HG02571 (cell line): ENCODE measurements around the gene FCF1.
"Not testable (repeated sequence)": the region's sequence is repeated elsewhere in the genome, so short reads cannot be mapped to it uniquely, and the experiment has no call there.

ENCODE experiments used
- ATAC-seq: cut with Tn5 transposase; IDR thresholded peaks from one replicate; pipeline ENCODE4 v1.9.1; 2021; ENCODE audit warnings: mild to moderate bottlenecking, moderate library complexity; ENCODE audit not compliant: unreplicated experiment

Gene FCF1

GRCh38 chr14:74697976-74698375, 15.0 kb upstream of the FCF1 start:
- no peak for ATAC-seq

GRCh38 chr14:74698465-74698864, 14.5 kb upstream of the FCF1 start:
- no peak for ATAC-seq

GRCh38 chr14:74702293-74702692, 10.7 kb upstream of the FCF1 start:
- ATAC-seq: no peak

GRCh38 chr14:74703043-74703442, 9.9 kb upstream of the FCF1 start:
- no peak for ATAC-seq

GRCh38 chr14:74704656-74705055, 8.3 kb upstream of the FCF1 start:
- ATAC-seq: no peak

- ATAC-seq: no peak
Observed at GRCh38 chr14:74705613-74706500, 7.1 kb upstream of the FCF1 start.

- ATAC-seq: no peak
Observed at GRCh38 chr14:74710480-74710879, 2.5 kb upstream of the FCF1 start.

GRCh38 chr14:74711651-74712050, 1.3 kb upstream of the FCF1 start:
- ATAC-seq: no peak

- ATAC-seq: no peak
Observed at GRCh38 chr14:74713395-74713735, 421 bp downstream of the FCF1 start.

- ATAC-seq: no peak
Observed at GRCh38 chr14:74720526-74720925, 7.6 kb downstream of the FCF1 start.

- no peak for ATAC-seq
Observed at GRCh38 chr14:74723134-74723533, 10.2 kb downstream of the FCF1 start.

- ATAC-seq: no peak
Observed at GRCh38 chr14:74732387-74732786, 19.4 kb downstream of the FCF1 start.

- no peak for ATAC-seq
Observed at GRCh38 chr14:74733221-74733620, 20.3 kb downstream of the FCF1 start.

- no peak for ATAC-seq
Observed at GRCh38 chr14:74735125-74735524, 22.2 kb downstream of the FCF1 start.

GRCh38 chr14:74737753-74738325, 24.9 kb downstream of the FCF1 start:
- ATAC-seq: no peak

GRCh38 chr14:74739293-74740030, 26.5 kb downstream of the FCF1 start:
- ATAC-seq: no peak

GRCh38 chr14:74747237-74747636, 34.3 kb downstream of the FCF1 start:
- no peak for ATAC-seq

GRCh38 chr14:74754157-74754556, 41.2 kb downstream of the FCF1 start:
- no peak for ATAC-seq

- ATAC-seq: no peak
Observed at GRCh38 chr14:74754899-74755298, 42.0 kb downstream of the FCF1 start.

- ATAC-seq: no peak
Observed at GRCh38 chr14:74756326-74756725, 43.4 kb downstream of the FCF1 start.

GRCh38 chr14:74758505-74758904, 45.6 kb downstream of the FCF1 start:
- not testable (repeated sequence) for ATAC-seq
